ENCODE data around the gene PDXK. TPM values are rescaled to one million over a fixed set of nuclear protein-coding genes. Genes with fewer than 3 reads are reported as not detected.

PDXK gene
- total and polyA plus RNA-seq, 2 of the 13 experiments (the other 11 are each of a cell fraction or from before 2014, with no cell fraction given), result 114 to 184 TPM

GRCh38 chr21:43718872-43719747 is at the start of gene PDXK (continued):
- TF ChIP-seq, protein P1, sequence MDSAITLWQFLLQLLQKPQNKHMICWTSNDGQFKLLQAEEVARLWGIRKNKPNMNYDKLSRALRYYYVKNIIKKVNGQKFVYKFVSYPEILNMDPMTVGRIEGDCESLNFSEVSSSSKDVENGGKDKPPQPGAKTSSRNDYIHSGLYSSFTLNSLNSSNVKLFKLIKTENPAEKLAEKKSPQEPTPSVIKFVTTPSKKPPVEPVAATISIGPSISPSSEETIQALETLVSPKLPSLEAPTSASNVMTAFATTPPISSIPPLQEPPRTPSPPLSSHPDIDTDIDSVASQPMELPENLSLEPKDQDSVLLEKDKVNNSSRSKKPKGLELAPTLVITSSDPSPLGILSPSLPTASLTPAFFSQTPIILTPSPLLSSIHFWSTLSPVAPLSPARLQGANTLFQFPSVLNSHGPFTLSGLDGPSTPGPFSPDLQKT (CRISPR knock-in tag; IDR thresholded peaks at IDR 0.05; ENCODE audit: borderline replicate concordance), result no peak
- TF ChIP-seq TEAD2 (CRISPR knock-in tag; IDR thresholded peaks at IDR 0.05), result no peak
- TF ChIP-seq RXRA (CRISPR knock-in tag; IDR thresholded peaks at IDR 0.05), result peak; percentile 49; the same call in 1 of the 2 replicates
- TF ChIP-seq ZNF234 (CRISPR knock-in tag; conservative IDR thresholded peaks at IDR 0.05), result peak; percentile 52; the same call in 1 of the 2 replicates
- peak; percentile 49; the same call in 1 of the 2 replicates for TF ChIP-seq HOXD1 (CRISPR knock-in tag; IDR thresholded peaks at IDR 0.05)
- no peak for TF ChIP-seq NFKB2 (CRISPR knock-in tag; IDR thresholded peaks at IDR 0.05; ENCODE audit: borderline replicate concordance)
- TF ChIP-seq, protein P2, sequence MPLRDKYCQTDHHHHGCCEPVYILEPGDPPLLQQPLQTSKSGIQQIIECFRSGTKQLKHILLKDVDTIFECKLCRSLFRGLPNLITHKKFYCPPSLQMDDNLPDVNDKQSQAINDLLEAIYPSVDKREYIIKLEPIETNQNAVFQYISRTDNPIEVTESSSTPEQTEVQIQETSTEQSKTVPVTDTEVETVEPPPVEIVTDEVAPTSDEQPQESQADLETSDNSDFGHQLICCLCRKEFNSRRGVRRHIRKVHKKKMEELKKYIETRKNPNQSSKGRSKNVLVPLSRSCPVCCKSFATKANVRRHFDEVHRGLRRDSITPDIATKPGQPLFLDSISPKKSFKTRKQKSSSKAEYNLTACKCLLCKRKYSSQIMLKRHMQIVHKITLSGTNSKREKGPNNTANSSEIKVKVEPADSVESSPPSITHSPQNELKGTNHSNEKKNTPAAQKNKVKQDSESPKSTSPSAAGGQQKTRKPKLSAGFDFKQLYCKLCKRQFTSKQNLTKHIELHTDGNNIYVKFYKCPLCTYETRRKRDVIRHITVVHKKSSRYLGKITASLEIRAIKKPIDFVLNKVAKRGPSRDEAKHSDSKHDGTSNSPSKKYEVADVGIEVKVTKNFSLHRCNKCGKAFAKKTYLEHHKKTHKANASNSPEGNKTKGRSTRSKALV (CRISPR knock-in tag; IDR thresholded peaks at IDR 0.05), result no peak
- no peak for TF ChIP-seq MAF1 (CRISPR knock-in tag; IDR thresholded peaks at IDR 0.05; ENCODE audit: borderline replicate concordance)
- TF ChIP-seq HOXA7 (CRISPR knock-in tag; IDR thresholded peaks at IDR 0.05), result no peak
- TF ChIP-seq, protein P3, sequence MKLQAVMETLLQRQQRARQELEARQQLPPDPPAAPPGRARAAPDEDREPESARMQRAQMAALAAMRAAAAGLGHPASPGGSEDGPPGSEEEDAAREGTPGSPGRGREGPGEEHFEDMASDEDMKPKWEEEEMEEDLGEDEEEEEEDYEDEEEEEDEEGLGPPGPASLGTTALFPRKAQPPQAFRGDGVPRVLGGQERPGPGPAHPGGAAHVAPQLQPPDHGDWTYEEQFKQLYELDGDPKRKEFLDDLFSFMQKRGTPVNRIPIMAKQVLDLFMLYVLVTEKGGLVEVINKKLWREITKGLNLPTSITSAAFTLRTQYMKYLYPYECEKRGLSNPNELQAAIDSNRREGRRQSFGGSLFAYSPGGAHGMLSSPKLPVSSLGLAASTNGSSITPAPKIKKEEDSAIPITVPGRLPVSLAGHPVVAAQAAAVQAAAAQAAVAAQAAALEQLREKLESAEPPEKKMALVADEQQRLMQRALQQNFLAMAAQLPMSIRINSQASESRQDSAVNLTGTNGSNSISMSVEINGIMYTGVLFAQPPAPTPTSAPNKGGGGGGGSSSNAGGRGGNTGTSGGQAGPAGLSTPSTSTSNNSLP (IDR thresholded peaks at IDR 0.05; ENCODE audit: low read depth, low read length), result no peak
- peak; percentile 44; the same call in 1 of the 3 replicates for TF ChIP-seq MXI1 (IDR thresholded peaks at IDR 0.05; ENCODE audit: borderline replicate concordance, low read depth, low read length)
- TF ChIP-seq HDAC1 (CRISPR knock-in tag; IDR thresholded peaks at IDR 0.05), result no peak; the same call in none of the 2 replicates
- no peak for TF ChIP-seq MYNN (CRISPR knock-in tag; IDR thresholded peaks at IDR 0.05; ENCODE audit: low read depth)
- TF ChIP-seq MIER2 (CRISPR knock-in tag; IDR thresholded peaks at IDR 0.05), result no peak
- TF ChIP-seq CCDC6 (CRISPR knock-in tag; IDR thresholded peaks at IDR 0.05), result peak; percentile 48; the same call in 1 of the 2 replicates
- TF ChIP-seq ZNF777 (CRISPR knock-in tag; IDR thresholded peaks at IDR 0.05), result no peak; the same call in 1 of the 2 replicates
- no peak for TF ChIP-seq DNMT1 (CRISPR knock-in tag; IDR thresholded peaks at IDR 0.05)
- TF ChIP-seq ZFP90 (CRISPR knock-in tag; IDR thresholded peaks at IDR 0.05; ENCODE audit: borderline replicate concordance), result no peak; the same call in 1 of the 2 replicates
- TF ChIP-seq MYPOP (CRISPR knock-in tag; IDR thresholded peaks at IDR 0.05), result 0 out of 2 replicates have a peak, but pooled peaks have one; percentile 2
- TF ChIP-seq POGK (CRISPR knock-in tag; conservative IDR thresholded peaks at IDR 0.05), result no peak
- no peak for TF ChIP-seq CENPX (CRISPR knock-in tag; IDR thresholded peaks at IDR 0.05)
- TF ChIP-seq FOSL2 (CRISPR knock-in tag; IDR thresholded peaks at IDR 0.05), result peak; percentile 37

Measured in HepG2 (cell line).